HFFc6 (cell line): ENCODE results near the gene NAV1. TPM values are rescaled to one million over a fixed set of nuclear protein-coding genes. Genes with fewer than 3 reads are reported as not detected.

ENCODE experiments used
- DNase-seq: peaks from one replicate; pipeline ENCODE4 v3.0.0-alpha.2; 2018
- H3K27ac Mint-ChIP-seq: 2 replicates; pipeline ENCODE4 v1.8.0; 2020; ENCODE audit warnings: mild to moderate bottlenecking, mixed read lengths
- H3K27me3 Mint-ChIP-seq: 2 replicates; pipeline ENCODE4 v1.8.0; 2021; ENCODE audit warnings: mild to moderate bottlenecking, moderate library complexity, mixed read lengths; ENCODE audit not compliant: insufficient read depth
- H3K36me3 Mint-ChIP-seq: 2 replicates; pipeline ENCODE4 v1.8.0; 2021; ENCODE audit warnings: low read depth, mixed read lengths
- H3K4me1 Mint-ChIP-seq: 2 replicates; pipeline ENCODE4 v1.8.0; 2020; ENCODE audit warnings: low read depth, mixed read lengths
- H3K4me3 Mint-ChIP-seq: 2 replicates; pipeline ENCODE4 v1.8.0; 2020; ENCODE audit warnings: mild to moderate bottlenecking, moderate library complexity, mixed read lengths
- H3K9me3 Mint-ChIP-seq: 2 replicates; pipeline ENCODE4 v1.8.0; 2020; ENCODE audit warnings: mild to moderate bottlenecking, mixed read lengths
- total RNA-seq, 6 experiments: library from RNA; stranded (reverse); fragmentation: NEBNext Ultra II Directional; extraction: Animal tissue kit (Norgen Biotek cat#: 25700); gene quantifications; 2 replicates in 1 of 6; 3 replicates in 5 of 6; pipeline ENCODE4 v1.2.3, GENCODE V29; 2021
- TF ChIP-seq, protein P1 (sequence below): fragments of 200-600 bp; sonication (generic); IDR thresholded peaks from 2 replicates; pipeline ENCODE4 v1.5.0; 2021; ENCODE audit warnings: antibody characterized with exemption, mild to moderate bottlenecking

The NAV1 gene
- total RNA-seq, 6 experiments from 2014 or later, result 72.9 to 88.0 (median 78.4) TPM

DNA sequence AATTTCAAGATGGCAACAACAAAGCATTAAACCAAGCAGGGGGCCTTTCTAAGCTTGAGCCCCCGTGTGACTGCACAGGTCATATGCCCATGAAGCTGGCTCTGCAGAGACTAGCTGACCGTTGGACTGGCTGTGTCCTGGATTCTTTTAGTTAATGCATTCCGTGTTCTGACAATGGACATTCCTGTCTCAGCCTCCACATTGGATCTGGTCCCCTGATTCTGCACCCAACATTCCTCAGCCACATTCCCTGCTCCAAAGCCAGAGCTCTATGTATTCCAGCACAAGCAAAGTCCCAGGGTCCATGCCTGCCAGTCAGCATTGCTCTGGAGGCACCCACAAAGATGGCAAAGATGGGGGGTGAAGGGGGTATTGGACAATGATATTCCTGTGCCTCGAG lies 5.1 kb upstream of the NAV1 start:
- H3K36me3 Mint-ChIP-seq, result no peaks in the 10 kb centered on the region
- peaks cover 90% of the 10 kb centered on the region for H3K4me1 Mint-ChIP-seq
- DNase-seq, result no peak
- H3K27me3 Mint-ChIP-seq, result no peaks in the 10 kb centered on the region; the same call in 1 of the 2 replicates
- H3K4me3 Mint-ChIP-seq, result no peak overlapping the region
- peak overlapping the region; percentile 23; the same call in 1 of the 2 replicates for H3K27ac Mint-ChIP-seq
- TF ChIP-seq, protein P1, sequence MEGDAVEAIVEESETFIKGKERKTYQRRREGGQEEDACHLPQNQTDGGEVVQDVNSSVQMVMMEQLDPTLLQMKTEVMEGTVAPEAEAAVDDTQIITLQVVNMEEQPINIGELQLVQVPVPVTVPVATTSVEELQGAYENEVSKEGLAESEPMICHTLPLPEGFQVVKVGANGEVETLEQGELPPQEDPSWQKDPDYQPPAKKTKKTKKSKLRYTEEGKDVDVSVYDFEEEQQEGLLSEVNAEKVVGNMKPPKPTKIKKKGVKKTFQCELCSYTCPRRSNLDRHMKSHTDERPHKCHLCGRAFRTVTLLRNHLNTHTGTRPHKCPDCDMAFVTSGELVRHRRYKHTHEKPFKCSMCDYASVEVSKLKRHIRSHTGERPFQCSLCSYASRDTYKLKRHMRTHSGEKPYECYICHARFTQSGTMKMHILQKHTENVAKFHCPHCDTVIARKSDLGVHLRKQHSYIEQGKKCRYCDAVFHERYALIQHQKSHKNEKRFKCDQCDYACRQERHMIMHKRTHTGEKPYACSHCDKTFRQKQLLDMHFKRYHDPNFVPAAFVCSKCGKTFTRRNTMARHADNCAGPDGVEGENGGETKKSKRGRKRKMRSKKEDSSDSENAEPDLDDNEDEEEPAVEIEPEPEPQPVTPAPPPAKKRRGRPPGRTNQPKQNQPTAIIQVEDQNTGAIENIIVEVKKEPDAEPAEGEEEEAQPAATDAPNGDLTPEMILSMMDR, result no peak
- no peaks in the 10 kb centered on the region for H3K9me3 Mint-ChIP-seq

DNA sequence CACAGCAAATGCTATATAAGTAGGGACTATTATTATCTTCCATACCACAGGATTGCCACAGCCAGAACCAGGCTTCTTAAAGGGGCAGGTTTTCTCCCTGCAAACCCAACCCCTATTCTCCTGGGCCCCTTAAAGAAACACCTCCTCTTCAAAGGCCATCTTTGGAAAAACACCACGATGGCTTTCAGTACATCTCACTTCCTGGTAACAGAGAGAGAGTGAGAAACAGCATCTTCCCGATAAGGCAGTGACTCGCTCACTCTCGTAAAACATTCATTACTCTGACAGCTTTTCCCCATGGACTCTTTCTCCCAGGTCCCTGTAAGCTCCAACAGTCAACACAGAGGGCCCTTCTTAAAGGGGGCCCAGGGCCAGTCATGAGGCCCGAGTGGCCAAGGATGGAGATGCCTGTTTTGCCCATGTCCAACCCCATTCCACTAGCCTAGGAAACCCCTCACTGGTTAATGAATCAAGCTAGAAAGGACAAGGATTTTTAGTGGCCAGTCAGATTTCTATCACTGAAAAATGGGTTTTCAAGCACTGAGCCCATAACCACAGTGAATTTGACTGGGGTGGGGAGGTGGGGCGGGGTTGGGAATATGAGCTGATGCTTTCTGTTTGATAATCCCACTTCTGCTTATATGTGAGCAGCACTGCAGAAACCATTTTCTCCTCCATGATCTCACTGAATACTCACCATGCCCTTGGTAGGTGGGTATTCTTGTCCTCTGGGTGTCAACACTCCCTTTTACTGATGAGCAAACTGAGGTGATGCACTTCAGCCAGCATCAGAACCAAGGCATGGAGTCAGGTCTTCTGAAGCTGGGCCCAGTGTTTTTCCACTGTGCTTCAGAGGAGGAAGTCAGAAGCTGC lies 3.6 kb upstream of the NAV1 start:
- Mint-ChIP-seq H3K4me3 (peak overlapping the region; percentile 72), H3K9me3 (no peaks in the 10 kb centered on the region), H3K36me3 (no peaks in the 10 kb centered on the region), H3K27ac (peak overlapping the region; percentile 99), H3K27me3 (no peaks in the 10 kb centered on the region; the same call in 1 of the 2 replicates), H3K4me1 (peaks cover 81% of the 10 kb centered on the region)
- peak; percentile 71 for DNase-seq
- TF ChIP-seq, protein P1, result no peak

DNA sequence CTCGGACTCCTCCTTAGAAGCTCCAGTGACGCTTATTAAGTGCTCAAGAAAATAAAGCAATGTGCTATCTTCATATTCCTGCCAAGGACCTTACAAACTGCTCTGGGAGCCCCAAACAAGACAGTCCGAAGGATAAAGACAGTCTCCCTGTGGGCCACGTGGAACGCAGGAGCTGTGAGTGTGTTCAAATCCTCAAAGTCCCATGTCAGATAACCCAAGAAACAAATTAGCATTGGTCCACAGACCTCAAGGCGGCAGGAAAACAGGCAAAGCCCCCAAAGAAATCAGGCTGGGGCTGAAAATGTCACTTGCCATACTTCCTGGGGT lies 3.0 kb upstream of the NAV1 start:
- TF ChIP-seq, protein P1, result no peak
- peak overlapping the region; percentile 99 for H3K27ac Mint-ChIP-seq
- H3K27me3 Mint-ChIP-seq, result no peaks in the 10 kb centered on the region; the same call in 1 of the 2 replicates
- no peaks in the 10 kb centered on the region for H3K9me3 Mint-ChIP-seq
- peaks cover 81% of the 10 kb centered on the region for H3K4me1 Mint-ChIP-seq
- no peak for DNase-seq
- H3K36me3 Mint-ChIP-seq, result peaks cover under 1% of the 10 kb centered on the region; the same call in 1 of the 2 replicates
- peak overlapping the region; percentile 57 for H3K4me3 Mint-ChIP-seq

DNA sequence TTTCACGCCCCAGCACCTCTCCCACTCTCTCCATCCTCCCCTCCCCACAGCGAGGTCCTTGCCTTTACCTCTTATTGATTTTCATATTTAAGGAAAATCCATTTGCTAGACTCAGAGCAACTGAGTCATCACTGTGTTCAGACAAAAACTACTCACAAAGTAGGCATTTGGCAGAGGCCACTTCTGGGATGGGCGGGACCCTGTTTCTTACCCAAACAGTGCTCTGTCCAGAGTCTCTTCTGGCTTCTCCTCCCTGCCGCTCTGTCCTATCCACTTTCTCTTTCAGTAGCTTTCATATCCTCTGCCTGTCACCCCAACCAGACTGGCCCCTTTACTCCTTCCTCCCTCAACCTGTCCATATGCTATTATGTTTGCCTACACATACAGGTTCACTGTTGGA lies 2.4 kb upstream of the NAV1 start:
- Mint-ChIP-seq H3K9me3 (no peaks in the 10 kb centered on the region), H3K27ac (peak overlapping the region; percentile 99), H3K36me3 (peaks cover 3% of the 10 kb centered on the region; the same call in 1 of the 2 replicates), H3K4me3 (peak overlapping the region; percentile 79), H3K4me1 (peaks cover 81% of the 10 kb centered on the region), H3K27me3 (no peaks in the 10 kb centered on the region)
- DNase-seq, result peak; percentile 88
- TF ChIP-seq, protein P1, result no peak

DNA sequence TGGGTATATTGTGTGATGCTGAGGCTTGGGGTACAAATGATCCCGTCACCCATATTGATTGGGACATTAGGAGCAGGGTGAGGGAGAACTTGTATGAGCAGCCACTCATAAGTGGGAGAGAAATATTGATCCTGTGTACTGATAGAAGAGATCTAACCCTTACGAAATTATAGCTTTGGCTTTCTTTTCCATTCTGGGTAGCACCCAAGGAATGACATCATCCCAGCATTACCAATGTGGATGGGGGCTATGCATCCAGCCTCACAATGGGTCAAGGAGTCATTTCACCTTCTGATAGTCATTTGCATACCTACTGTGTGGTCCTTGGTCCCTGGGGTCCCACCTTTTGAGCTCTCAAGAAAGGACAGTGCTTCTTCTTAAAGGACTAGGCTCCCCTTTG lies 1.9 kb upstream of the NAV1 start:
- DNase-seq, result no peak
- no peaks in the 10 kb centered on the region for H3K9me3 Mint-ChIP-seq
- TF ChIP-seq, protein P1, result no peak
- H3K4me1 Mint-ChIP-seq, result peaks cover 81% of the 10 kb centered on the region
- H3K27me3 Mint-ChIP-seq, result no peaks in the 10 kb centered on the region
- H3K4me3 Mint-ChIP-seq, result peak overlapping the region; percentile 79
- H3K27ac Mint-ChIP-seq, result peak overlapping the region; percentile 99
- H3K36me3 Mint-ChIP-seq, result peaks cover 3% of the 10 kb centered on the region; the same call in 1 of the 2 replicates
